GM15510 (cell line): ENCODE results near the gene SCTR.

ENCODE experiments used
- POLR2A ChIP-seq: IDR thresholded peaks from 3 replicates; pipeline ENCODE4 v1.6.1; 2011; ENCODE audit warnings: borderline replicate concordance; ENCODE audit not compliant: insufficient read length; ENCODE audit errors: extremely low read depth

SCTR gene

GRCh38 chr2:119438726-119439284 is 85.5 kb downstream of the SCTR start:
- TF ChIP-seq POLR2A: no peak

- TF ChIP-seq POLR2A: no peak
These were observed 86.1 kb downstream of the SCTR start for GRCh38 chr2:119438128-119438656.

GRCh38 chr2:119436993-119437772 is 87.1 kb downstream of the SCTR start:
- TF ChIP-seq POLR2A: no peak

- no peak for TF ChIP-seq POLR2A
These were observed 88.4 kb downstream of the SCTR start for GRCh38 chr2:119435953-119436297.

- TF ChIP-seq POLR2A: no peak
These were observed 89.0 kb downstream of the SCTR start for GRCh38 chr2:119435081-119435952.

GRCh38 chr2:119434664-119435063 is 89.6 kb downstream of the SCTR start:
- no peak for TF ChIP-seq POLR2A

- no peak for TF ChIP-seq POLR2A
These were observed 90.5 kb downstream of the SCTR start for GRCh38 chr2:119433636-119434327.

- no peak for TF ChIP-seq POLR2A
These were observed 91.3 kb downstream of the SCTR start for GRCh38 chr2:119432851-119433522.

- no peak for TF ChIP-seq POLR2A
These were observed 92.1 kb downstream of the SCTR start for GRCh38 chr2:119431976-119432850.

- no peak for TF ChIP-seq POLR2A
These were observed 92.9 kb downstream of the SCTR start, which contains the start of gene TMEM37 for GRCh38 chr2:119431155-119431975. TSS of gene TMEM37 (plus strand) at chr2:119431854. CDS start at chr2:119431904, 50 bp downstream.

GRCh38 chr2:119430023-119430498 is 94.2 kb downstream of the SCTR start:
- TF ChIP-seq POLR2A: no peak
